Astrocyte of the spinal cord (primary cell): ENCODE measurements around the gene LPCAT2.

Experiments used
- DNase-seq: peaks from one replicate; pipeline ENCODE4 v3.0.0; 2011; ENCODE audit warnings: low read depth, low spot score
- H3K4me3 ChIP-seq: 2 replicates; pipeline ENCODE4 v1.5.1; 2011; ENCODE audit warnings: low read depth, mild to moderate bottlenecking, low read length, moderate library complexity
- CTCF ChIP-seq: IDR thresholded peaks from 2 replicates; pipeline ENCODE4 v1.5.1; 2012; ENCODE audit warnings: low read depth, mild to moderate bottlenecking, low read length, inconsistent platforms
- in situ Hi-C: cut with HindIII; loops from 2 replicates; pipeline ENCODE4 v1.10.0; 2017; ENCODE audit warnings: low sequenced_read_pairs

The LPCAT2 gene

DNA sequence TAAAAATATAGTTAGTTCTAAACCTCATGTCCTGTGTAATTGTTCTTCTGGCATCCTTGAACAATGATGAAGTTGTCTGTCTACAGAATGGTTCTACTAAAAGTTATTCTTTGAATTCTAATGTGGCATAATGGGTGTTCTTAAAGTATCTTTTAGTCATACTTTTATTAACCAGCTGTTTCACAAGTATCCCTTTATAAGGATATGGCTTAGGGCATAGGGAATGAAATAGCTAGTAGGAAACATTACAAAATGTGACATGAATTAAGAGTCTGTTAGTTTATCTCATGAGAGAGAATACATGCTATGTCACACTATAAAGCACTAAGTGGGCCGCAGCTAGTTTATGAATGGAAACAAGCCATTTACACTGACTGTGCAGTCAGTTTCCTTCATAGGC lies 31.3 kb downstream of the LPCAT2 start:
- H3K4me3 ChIP-seq = no peak overlapping the region
- no peak for DNase-seq
- no peak for TF ChIP-seq CTCF
- in situ Hi-C loops = no loop called here

- TF ChIP-seq CTCF = no peak
- in situ Hi-C loops = no loop called here
- peak; percentile 78 for DNase-seq
- no peak overlapping the region for H3K4me3 ChIP-seq
These were observed 33.7 kb downstream of the LPCAT2 start for GRCh38 chr16:55542459-55543082.

DNA sequence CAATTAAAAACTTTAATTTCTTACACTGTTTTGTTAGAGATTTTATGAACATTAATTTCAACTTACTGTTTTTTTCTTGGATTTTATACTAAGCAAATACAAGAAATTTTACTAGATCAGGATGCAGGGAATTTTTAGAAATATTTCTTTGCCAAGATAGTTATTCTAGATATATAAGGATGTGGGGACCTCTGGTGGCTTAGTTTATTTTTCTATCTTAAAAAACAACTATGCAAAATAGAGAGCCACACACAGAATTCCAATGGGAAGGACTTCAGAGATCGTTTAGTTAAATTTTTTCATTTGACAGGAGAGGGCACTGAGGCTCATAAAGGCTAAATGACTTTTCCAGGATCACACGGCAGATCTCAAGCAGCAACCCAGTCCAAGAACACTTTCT lies 34.6 kb downstream of the LPCAT2 start:
- peak; percentile 60 for DNase-seq
- TF ChIP-seq CTCF = peak; percentile 4
- in situ Hi-C loops = no loop called here
- H3K4me3 ChIP-seq = no peak overlapping the region

- H3K4me3 ChIP-seq = no peak overlapping the region
- peak; percentile 62 for DNase-seq
- TF ChIP-seq CTCF = no peak
- in situ Hi-C loops = no loop called here
These were observed 43.7 kb downstream of the LPCAT2 start for GRCh38 chr16:55552621-55553020.

DNA sequence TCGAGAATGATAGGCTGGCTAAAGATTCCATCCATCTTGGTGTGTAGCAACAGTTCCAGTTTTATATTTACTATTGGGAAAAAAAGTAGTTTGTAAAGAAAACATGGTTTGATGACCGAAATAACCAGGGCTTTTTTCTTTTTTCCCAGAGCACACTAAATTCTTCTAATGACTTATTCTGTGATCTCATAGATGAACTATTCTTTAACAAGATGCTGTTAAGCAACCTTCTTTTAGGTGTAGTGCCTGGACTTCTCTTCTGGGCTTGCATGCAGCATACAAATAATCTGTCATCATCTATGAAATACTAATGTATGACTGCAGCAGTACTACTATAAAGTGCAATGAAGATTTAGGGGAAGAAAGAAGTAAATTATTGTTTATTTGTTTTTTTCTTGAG lies 46.6 kb downstream of the LPCAT2 start:
- TF ChIP-seq CTCF = no peak
- H3K4me3 ChIP-seq = no peak overlapping the region
- no peak for DNase-seq
- in situ Hi-C loops = no loop called here

- no peak for TF ChIP-seq CTCF
- no peak overlapping the region for H3K4me3 ChIP-seq
- DNase-seq = no peak
- in situ Hi-C loops = no loop called here
These were observed 48.3 kb downstream of the LPCAT2 start for GRCh38 chr16:55557186-55557585.

DNA sequence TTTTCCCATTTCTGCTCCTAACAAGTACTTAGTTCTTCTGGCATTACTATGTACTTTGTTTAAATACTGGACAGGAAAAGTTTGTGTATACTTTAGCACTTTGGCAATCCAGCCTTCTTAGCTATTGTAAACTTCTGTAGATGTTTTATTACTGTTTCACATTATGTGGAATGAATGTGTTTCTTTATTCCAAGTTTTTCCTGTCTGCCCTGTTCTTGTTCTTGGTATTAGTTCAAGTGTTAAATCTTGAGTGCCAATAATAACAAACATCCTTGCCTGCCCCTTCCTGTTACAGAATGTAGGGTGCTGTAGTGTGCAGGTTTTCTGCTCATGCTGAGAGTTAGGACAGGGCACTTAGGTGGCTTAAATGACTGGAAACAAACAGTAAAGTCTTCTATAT lies 50.4 kb downstream of the LPCAT2 start:
- no peak for TF ChIP-seq CTCF
- DNase-seq = peak; percentile 69
- no peak overlapping the region for H3K4me3 ChIP-seq
- in situ Hi-C loops = no loop called here
